T-cell (primary cell): ENCODE data around the gene CLCF1. TPM values are rescaled to one million over a fixed set of nuclear protein-coding genes. Genes with fewer than 3 reads are reported as not detected.

Experiments used
- ATAC-seq, 4 experiments: fragments of 200-7000 bp in 3 of 4; fragments of 150-1000 bp in 1 of 4; cut with Tn5 transposase; replicated peaks in 1 of 4; 1 replicate in 3 of 4; 2 replicates in 1 of 4; pipeline ENCODE4 v1.10.0; 2021; ENCODE audit warnings: moderate library complexity in 3 of 4, mild to moderate bottlenecking in 2 of 4, moderate number of reproducible peaks in 1 of 4
- CTCF ChIA-PET, 2 donors: fragments of 300-600 bp; sonication (Branson Sonifier 250); formaldehyde crosslinking; loops; one replicate each; lab custom pipeline; 2022; ENCODE audit warnings: antibody characterized with exemption in 2 of 2; lab: Charles Lee
- POLR2A ChIA-PET, 2 donors: fragments of 300-600 bp; sonication (Branson Sonifier 250); formaldehyde crosslinking; loops; one replicate each; lab custom pipeline; 2022; ENCODE audit warnings: antibody characterized with exemption in 2 of 2; lab: Charles Lee
- DNase-seq, 35 experiments: peaks; one replicate each; pipeline versions ENCODE4 v3.0.0 to v3.0.0-alpha.2; 2013 to 2023
- H3K27ac ChIP-seq: one replicate; pipeline ENCODE4 v1.5.1; 2013; ENCODE audit warnings: low read length
- H3K27me3 ChIP-seq, 2 experiments: replicated peaks in 1 of 2; 1 replicate in 1 of 2; 2 replicates in 1 of 2; pipeline versions ENCODE4 v1.6.1 to v1.7.0; 2013; ENCODE audit warnings: low read length in 1 of 2, mixed read lengths in 1 of 2; ENCODE audit not compliant: control insufficient read depth in 2 of 2, insufficient read depth in 2 of 2; ENCODE audit errors: extremely low read depth in 1 of 2
- H3K36me3 ChIP-seq, 2 donors: 1 replicate in 1 of 2; 2 replicates in 1 of 2; pipeline versions ENCODE4 v1.6.1 to v1.7.0; 2013; ENCODE audit warnings: low read length in 1 of 2; ENCODE audit not compliant: control insufficient read depth in 2 of 2, insufficient read depth in 1 of 2; ENCODE audit errors: extremely low read depth in 1 of 2
- H3K4me1 ChIP-seq, 2 experiments: 1 replicate in 1 of 2; 2 replicates in 1 of 2; pipeline versions ENCODE4 v1.6.1 to v1.7.0; 2013; ENCODE audit warnings: low read length in 2 of 2, mixed read lengths in 1 of 2; ENCODE audit not compliant: insufficient read depth in 2 of 2, control insufficient read depth in 1 of 2; ENCODE audit errors: extremely low read depth in 1 of 2
- H3K4me3 ChIP-seq, 2 donors: 1 replicate in 1 of 2; 2 replicates in 1 of 2; pipeline versions ENCODE4 v1.5.1 to v1.7.0; 2013; ENCODE audit warnings: mild to moderate bottlenecking in 2 of 2, low read length in 1 of 2, moderate library complexity in 1 of 2; ENCODE audit not compliant: control insufficient read depth in 1 of 2; ENCODE audit errors: extremely low read depth in 1 of 2
- H3K9me3 ChIP-seq: 2 replicates; pipeline ENCODE4 v1.7.0; 2013
- H3K27ac Mint-ChIP-seq, 2 donors: one replicate each; pipeline ENCODE4 v1.8.0; 2020 to 2021; ENCODE audit warnings: mild to moderate bottlenecking in 2 of 2, mixed read lengths in 2 of 2
- H3K27me3 Mint-ChIP-seq, 2 donors: one replicate each; pipeline ENCODE4 v1.8.0; 2021 to 2022; ENCODE audit warnings: mixed read lengths in 2 of 2
- H3K36me3 Mint-ChIP-seq: one replicate; pipeline ENCODE4 v1.8.0; 2021; ENCODE audit warnings: mixed read lengths
- H3K4me1 Mint-ChIP-seq, 3 donors: one replicate each; pipeline ENCODE4 v1.8.0; 2020 to 2022; ENCODE audit warnings: mixed read lengths in 3 of 3, mild to moderate bottlenecking in 1 of 3
- H3K4me3 Mint-ChIP-seq, 3 donors: one replicate each; pipeline ENCODE4 v1.8.0; 2020 to 2022; ENCODE audit warnings: mild to moderate bottlenecking in 3 of 3, mixed read lengths in 3 of 3, moderate library complexity in 3 of 3
- H3K9me3 Mint-ChIP-seq, 3 donors: one replicate each; pipeline ENCODE4 v1.8.0; 2020 to 2022; ENCODE audit warnings: mixed read lengths in 3 of 3
- WGBS: methylation state at CpG from one replicate; pipeline ENCODE4 v1.1.5; 2013; ENCODE audit warnings: missing lambda C conversion rate; ENCODE audit not compliant: insufficient coverage; 5-methylcytosine and 5-hydroxymethylcytosine counted together
- total RNA-seq, 35 experiments: library from RNA in 6 of 35; stranded (reverse) in 6 of 35; fragments of 120-200 nt in 1 of 35; gene quantifications; one replicate each; pipeline versions ENCODE4 v1.2.1 to v1.2.4 and lab custom pipeline; 2013 to 2026

Gene CLCF1
- total RNA-seq, 5 donors from 2014 or later (not counting 1 experiment from before 2014, with no cell fraction given) = 2.2 to 8.5 (median 4.1) TPM

GRCh38 chr11:67366961-67367760 lies 6.2 kb downstream of the CLCF1 start:
- H3K36me3 ChIP-seq = no peaks in the 10 kb centered on the region
- WGBS = 79% methylated on average over 14 of the region's 25 CpGs
- Mint-ChIP-seq H3K27ac (peak overlapping the region; percentile 5 to 76), H3K4me1 (peaks cover 72 to 88% (median 77%) of the 10 kb centered on the region in 3 donors), H3K27me3 (peaks cover 3 to 12% of the 10 kb centered on the region in 2 donors), H3K9me3 (no peaks in the 10 kb centered on the region), H3K36me3 (peaks cover 5% of the 10 kb centered on the region), H3K4me3 (no peak overlapping the region)
- ChIA-PET POLR2A (no interaction called here), CTCF (interaction anchor here in 1 of 2 donors (0.8 to 1.8 kb wide), 2 partner anchors 15 to 16 kb away, joined by 3 to 5 read pairs; no protein-coding TSS in a partner anchor)
- no peak overlapping the region for H3K4me3 ChIP-seq
- DNase-seq (no peak), ATAC-seq (no peak)
- peaks cover 0 to 11% of the 10 kb centered on the region in 2 experiments for H3K27me3 ChIP-seq
- H3K4me1 ChIP-seq = peaks cover 4 to 90% of the 10 kb centered on the region in 2 experiments
- no peaks in the 10 kb centered on the region for H3K9me3 ChIP-seq
- H3K27ac ChIP-seq = peak overlapping the region; percentile 20

GRCh38 chr11:67366546-67366945 lies 6.9 kb downstream of the CLCF1 start:
- peaks cover 0 to 4% of the 10 kb centered on the region in 2 experiments for H3K27me3 ChIP-seq
- DNase-seq = no peak
- H3K4me1 Mint-ChIP-seq = peaks cover 67 to 84% (median 72%) of the 10 kb centered on the region in 3 donors
- H3K4me1 ChIP-seq = peaks cover 4 to 84% of the 10 kb centered on the region in 2 experiments
- peak overlapping the region; percentile 20 for H3K27ac ChIP-seq
- H3K4me3 Mint-ChIP-seq = no peak overlapping the region
- H3K27me3 Mint-ChIP-seq = peaks cover 3 to 9% of the 10 kb centered on the region in 2 donors
- POLR2A ChIA-PET = no interaction called here
- H3K36me3 Mint-ChIP-seq = peaks cover 5% of the 10 kb centered on the region
- no peak overlapping the region for H3K4me3 ChIP-seq
- CTCF ChIA-PET = no interaction called here
- no CpG with 5 or more reads among the region's 8 CpGs for WGBS
- peak overlapping the region; percentile 62 to 76 for H3K27ac Mint-ChIP-seq
- H3K9me3 Mint-ChIP-seq = no peaks in the 10 kb centered on the region
- no peaks in the 10 kb centered on the region for H3K36me3 ChIP-seq
- H3K9me3 ChIP-seq = no peaks in the 10 kb centered on the region
- ATAC-seq = no peak

GRCh38 chr11:67365736-67366444 lies 7.5 kb downstream of the CLCF1 start:
- Histone ChIP-seq H3K27me3 (no peaks in the 10 kb centered on the region), H3K4me3 (no peak overlapping the region), H3K4me1 (peaks cover 4 to 77% of the 10 kb centered on the region in 2 experiments), H3K27ac (no peak overlapping the region), H3K9me3 (no peaks in the 10 kb centered on the region), H3K36me3 (no peaks in the 10 kb centered on the region)
- Mint-ChIP-seq H3K36me3 (peaks cover 5% of the 10 kb centered on the region), H3K27me3 (peaks cover 3 to 4% of the 10 kb centered on the region in 2 donors), H3K4me1 (peaks cover 60 to 77% (median 66%) of the 10 kb centered on the region in 3 donors), H3K9me3 (no peaks in the 10 kb centered on the region), H3K4me3 (peak overlapping the region in 1 of 3 donors; percentile 24), H3K27ac (peak overlapping the region; percentile 62 to 76)
- WGBS = 89% methylated on average over 11 of the region's 14 CpGs
- CTCF ChIA-PET = interaction anchor here in 1 of 2 donors (0.5 kb wide), 1 partner anchor 318 kb away, joined by 3 read pairs; no protein-coding TSS in a partner anchor
- DNase-seq (no peak), ATAC-seq (no peak)
- POLR2A ChIA-PET = no interaction called here

GRCh38 chr11:67364783-67365722 lies 8.3 kb downstream of the CLCF1 start:
- CTCF ChIA-PET = interaction anchor here (0.5 to 0.6 kb wide), 2 partner anchors 15 to 319 kb away, joined by 3 read pairs; no protein-coding TSS in a partner anchor
- peaks cover 4 to 69% of the 10 kb centered on the region in 2 experiments for H3K4me1 ChIP-seq

GRCh38 chr11:67364169-67364568 lies 9.2 kb downstream of the CLCF1 start:
- 21% methylated on average over 3 of the region's 3 CpGs for WGBS
- peaks cover 4 to 60% of the 10 kb centered on the region in 2 experiments for H3K4me1 ChIP-seq
- ATAC-seq (peak in 3 of 4 experiments; percentile 32 to 63 (median 45)), DNase-seq (no peak)
- peak overlapping the region; percentile 89 to 93 for H3K27ac Mint-ChIP-seq
- H3K36me3 ChIP-seq = no peaks in the 10 kb centered on the region
- CTCF ChIA-PET = no interaction called here
- no peaks in the 10 kb centered on the region for H3K9me3 ChIP-seq
- no peaks in the 10 kb centered on the region for H3K27me3 ChIP-seq
- H3K9me3 Mint-ChIP-seq = no peaks in the 10 kb centered on the region
- no peaks in the 10 kb centered on the region for H3K27me3 Mint-ChIP-seq
- H3K4me1 Mint-ChIP-seq = peaks cover 47 to 60% (median 50%) of the 10 kb centered on the region in 3 donors
- peaks cover 5% of the 10 kb centered on the region for H3K36me3 Mint-ChIP-seq
- POLR2A ChIA-PET = no interaction called here
- H3K4me3 ChIP-seq = no peak overlapping the region
- no peak overlapping the region for H3K27ac ChIP-seq
- H3K4me3 Mint-ChIP-seq = peak overlapping the region in 1 of 3 donors; percentile 59

More at GRCh38 chr11:67364783-67365722, 8.3 kb downstream of the CLCF1 start:
- H3K27me3 ChIP-seq = no peaks in the 10 kb centered on the region
- peaks cover 52 to 69% (median 59%) of the 10 kb centered on the region in 3 donors for H3K4me1 Mint-ChIP-seq
- ATAC-seq (peak in 3 of 4 experiments; percentile 38 to 61 (median 59)), DNase-seq (no peak)
- POLR2A ChIA-PET = no interaction called here
- no peaks in the 10 kb centered on the region for H3K27me3 Mint-ChIP-seq
- H3K36me3 Mint-ChIP-seq = peaks cover 5% of the 10 kb centered on the region
- no peak overlapping the region for H3K4me3 ChIP-seq
- H3K36me3 ChIP-seq = no peaks in the 10 kb centered on the region
- H3K9me3 ChIP-seq = no peaks in the 10 kb centered on the region
- H3K27ac Mint-ChIP-seq = peak overlapping the region; percentile 89 to 93
- 85% methylated on average over 20 of the region's 24 CpGs for WGBS
- peak overlapping the region; percentile 29 for H3K27ac ChIP-seq
- peak overlapping the region in 1 of 3 donors; percentile 59 for H3K4me3 Mint-ChIP-seq
- no peaks in the 10 kb centered on the region for H3K9me3 Mint-ChIP-seq
